Measurements from ENCODE around the gene EPB41L3. TPM values are rescaled to one million over a fixed set of nuclear protein-coding genes. Genes with fewer than 3 reads are reported as not detected.
"Not testable (repeated sequence)": the region's sequence is repeated elsewhere in the genome, so short reads cannot be mapped to it uniquely, and the experiment has no call there.

The EPB41L3 gene
- total RNA-seq, 1 donor from 2014 or later, result 6.3 TPM

- no peaks in the 10 kb centered on the region for H3K36me3 ChIP-seq
- no peak for DNase-seq
- H3K4me1 ChIP-seq, result no peaks in the 10 kb centered on the region
- intact Hi-C loops (cut with micrococcal nuclease), result no loop called here
- no peak overlapping the region for H3K4me3 ChIP-seq
- TF ChIP-seq CTCF (IDR thresholded peaks at IDR 0.05; ENCODE audit: borderline replicate concordance), result no peak
- H3K27ac ChIP-seq (replicated peaks), result no peak overlapping the region
- no peaks in the 10 kb centered on the region for H3K9me3 ChIP-seq (replicated peaks)
- no peaks in the 10 kb centered on the region for H3K27me3 ChIP-seq (ENCODE audit: low read depth)
These were observed 47.5 kb downstream of the EPB41L3 start for GRCh38 chr18:5496305-5496704.

- intact Hi-C loops (cut with micrococcal nuclease), result no loop called here
- DNase-seq, result no peak
- H3K4me3 ChIP-seq, result no peak overlapping the region
These were observed 52.9 kb downstream of the EPB41L3 start for GRCh38 chr18:5490753-5491480.

GRCh38 chr18:5488844-5489243 is 55.0 kb downstream of the EPB41L3 start:
- Histone ChIP-seq H3K4me1 (no peaks in the 10 kb centered on the region), H3K4me3 (no peak overlapping the region), H3K36me3 (no peaks in the 10 kb centered on the region), H3K27ac (replicated peaks) (no peak overlapping the region), H3K9me3 (replicated peaks) (peaks cover 23% of the 10 kb centered on the region), H3K27me3 (ENCODE audit: low read depth) (no peaks in the 10 kb centered on the region)
- no peak for DNase-seq
- no peak for TF ChIP-seq CTCF (IDR thresholded peaks at IDR 0.05; ENCODE audit: borderline replicate concordance)
- intact Hi-C loops (cut with micrococcal nuclease), result no loop called here

More at GRCh38 chr18:5490753-5491480, 52.9 kb downstream of the EPB41L3 start:
- no peak overlapping the region for H3K27ac ChIP-seq (replicated peaks)
- no peaks in the 10 kb centered on the region for H3K4me1 ChIP-seq
- no peaks in the 10 kb centered on the region for H3K27me3 ChIP-seq (ENCODE audit: low read depth)
- no peaks in the 10 kb centered on the region for H3K36me3 ChIP-seq
- TF ChIP-seq CTCF (IDR thresholded peaks at IDR 0.05; ENCODE audit: borderline replicate concordance), result no peak
- peaks cover 11% of the 10 kb centered on the region for H3K9me3 ChIP-seq (replicated peaks)

GRCh38 chr18:5488044-5488443 is 55.8 kb downstream of the EPB41L3 start:
- intact Hi-C loops (cut with micrococcal nuclease); H3K4me1 ChIP-seq; H3K4me3 ChIP-seq; H3K36me3 ChIP-seq; H3K27ac ChIP-seq (replicated peaks); DNase-seq; H3K27me3 ChIP-seq (ENCODE audit: low read depth): not testable (repeated sequence)
- peaks cover 23% of the 10 kb centered on the region for H3K9me3 ChIP-seq (replicated peaks)

- TF ChIP-seq CTCF (IDR thresholded peaks at IDR 0.05; ENCODE audit: borderline replicate concordance), result no peak
- H3K36me3 ChIP-seq, result no peaks in the 10 kb centered on the region
- no peaks in the 10 kb centered on the region for H3K27me3 ChIP-seq (ENCODE audit: low read depth)
- DNase-seq, result no peak
- no peaks in the 10 kb centered on the region for H3K4me1 ChIP-seq
- intact Hi-C loops (cut with micrococcal nuclease), result no loop called here
- H3K9me3 ChIP-seq (replicated peaks), result peaks cover 23% of the 10 kb centered on the region
- H3K4me3 ChIP-seq, result no peak overlapping the region
- no peak overlapping the region for H3K27ac ChIP-seq (replicated peaks)
These were observed 59.3 kb downstream of the EPB41L3 start for GRCh38 chr18:5484526-5484925.

GRCh38 chr18:5481621-5482020 is 62.2 kb downstream of the EPB41L3 start:
- H3K4me3 ChIP-seq, result no peak overlapping the region
- H3K27me3 ChIP-seq (ENCODE audit: low read depth), result no peaks in the 10 kb centered on the region
- H3K27ac ChIP-seq (replicated peaks), result no peak overlapping the region
- TF ChIP-seq CTCF (IDR thresholded peaks at IDR 0.05; ENCODE audit: borderline replicate concordance), result no peak
- H3K36me3 ChIP-seq, result no peaks in the 10 kb centered on the region
- DNase-seq, result no peak
- no peaks in the 10 kb centered on the region for H3K4me1 ChIP-seq
- intact Hi-C loops (cut with micrococcal nuclease), result no loop called here
- peaks cover 20% of the 10 kb centered on the region for H3K9me3 ChIP-seq (replicated peaks)

Measured in left ventricle myocardium inferior (tissue), 1 donor.